ENCODE measurements around the gene NIPAL3. TPM values are rescaled to one million over a fixed set of nuclear protein-coding genes. Genes with fewer than 3 reads are reported as not detected.

NIPAL3 gene
- 19.3 to 21.3 TPM (median 20.6 TPM) in 3 replicates for total RNA-seq

- H3K27ac Mint-ChIP-seq: peak within 1 kb of the TSS; percentile 80
- peaks cover 3% of the 10 kb centered on the region for H3K36me3 Mint-ChIP-seq
- H3K4me3 Mint-ChIP-seq: peak within 1 kb of the TSS; percentile 83
- no peaks in the 10 kb centered on the region for H3K27me3 Mint-ChIP-seq (ENCODE audit: low read depth)
- no peaks in the 10 kb centered on the region for H3K9me3 Mint-ChIP-seq
- DNase-seq (ENCODE audit: low spot score in 2 of 2, unreplicated experiment in 2 of 2): peak; percentile 96 to 97
- peaks cover 43% of the 10 kb centered on the region for H3K4me1 Mint-ChIP-seq
- TF ChIP-seq CTCF (IDR thresholded peaks at IDR 0.05; ENCODE audit: unreplicated experiment): peak; percentile 91
Measured at GRCh38 chr1:24415334-24415909, at the start of gene NIPAL3. Gene NIPAL3, plus strand, starts transcription at chr1:24415802. Its CDS starts 3,746 bp downstream, at chr1:24419548.

DNA sequence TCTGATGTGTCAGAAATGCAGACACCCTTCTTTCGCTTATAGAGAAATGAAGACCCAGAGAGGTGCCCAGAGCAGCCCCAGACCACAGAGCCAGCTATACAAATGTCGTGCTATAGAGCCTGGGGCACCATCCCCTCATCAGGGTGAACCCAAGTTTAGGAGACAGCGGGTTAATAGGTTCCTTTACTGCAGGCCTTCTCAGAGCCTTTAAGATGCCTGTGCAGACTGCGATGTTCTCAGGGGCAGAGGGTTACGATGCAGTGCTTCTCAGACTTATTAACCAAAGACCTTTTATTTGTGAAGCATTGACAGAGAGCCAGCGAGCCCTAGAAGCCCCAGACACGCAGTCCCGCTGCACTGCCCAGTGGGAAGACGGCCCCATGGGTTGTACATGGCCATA, 48.9 kb upstream of the NIPAL3 start:
- no peak for TF ChIP-seq CTCF (IDR thresholded peaks at IDR 0.05; ENCODE audit: unreplicated experiment)
- H3K4me3 Mint-ChIP-seq: no peak overlapping the region
- peaks cover 1% of the 10 kb centered on the region for H3K27me3 Mint-ChIP-seq (ENCODE audit: low read depth)
- H3K27ac Mint-ChIP-seq: no peak overlapping the region
- DNase-seq (ENCODE audit: low spot score in 2 of 2, unreplicated experiment in 2 of 2): no peak
- H3K9me3 Mint-ChIP-seq: no peaks in the 10 kb centered on the region
- H3K4me1 Mint-ChIP-seq: peaks cover 32% of the 10 kb centered on the region
- no peaks in the 10 kb centered on the region for H3K36me3 Mint-ChIP-seq

GRCh38 chr1:24369199-24369598, 46.4 kb upstream of the NIPAL3 start:
- DNase-seq (ENCODE audit: low spot score in 2 of 2, unreplicated experiment in 2 of 2): no peak
- TF ChIP-seq CTCF (IDR thresholded peaks at IDR 0.05; ENCODE audit: unreplicated experiment): no peak
- Mint-ChIP-seq H3K36me3 (no peaks in the 10 kb centered on the region), H3K27ac (no peak overlapping the region), H3K27me3 (ENCODE audit: low read depth) (peaks cover 1% of the 10 kb centered on the region), H3K4me3 (no peak overlapping the region), H3K9me3 (no peaks in the 10 kb centered on the region), H3K4me1 (peaks cover 31% of the 10 kb centered on the region)

DNA sequence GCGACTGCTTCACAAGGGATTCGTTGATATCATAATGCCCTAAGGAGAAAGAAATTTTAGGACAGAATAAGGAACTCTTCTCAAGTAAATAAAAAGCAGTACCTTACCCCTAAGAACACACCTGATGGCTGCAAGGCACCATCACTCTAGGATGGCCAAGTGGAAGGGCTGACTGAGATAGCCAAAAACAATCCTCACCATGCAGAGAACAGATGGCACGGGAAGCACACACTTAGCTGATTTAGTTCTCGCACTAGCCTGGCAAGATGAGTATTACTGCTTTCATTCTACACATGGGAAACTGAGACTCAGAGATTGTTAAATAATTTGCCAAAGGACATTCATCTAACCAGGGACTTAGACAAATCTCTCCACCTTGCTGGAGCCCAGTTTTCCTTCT, 45.8 kb upstream of the NIPAL3 start:
- no peak for DNase-seq (ENCODE audit: low spot score in 2 of 2, unreplicated experiment in 2 of 2)
- no peak overlapping the region for H3K27ac Mint-ChIP-seq
- no peaks in the 10 kb centered on the region for H3K9me3 Mint-ChIP-seq
- H3K27me3 Mint-ChIP-seq (ENCODE audit: low read depth): peaks cover 1% of the 10 kb centered on the region
- H3K36me3 Mint-ChIP-seq: no peaks in the 10 kb centered on the region
- no peak overlapping the region for H3K4me3 Mint-ChIP-seq
- H3K4me1 Mint-ChIP-seq: peaks cover 29% of the 10 kb centered on the region
- no peak for TF ChIP-seq CTCF (IDR thresholded peaks at IDR 0.05; ENCODE audit: unreplicated experiment)

- DNase-seq (ENCODE audit: low spot score in 2 of 2, unreplicated experiment in 2 of 2): no peak
- Mint-ChIP-seq H3K9me3 (no peaks in the 10 kb centered on the region), H3K27ac (no peak overlapping the region), H3K36me3 (no peaks in the 10 kb centered on the region), H3K27me3 (ENCODE audit: low read depth) (peaks cover 1% of the 10 kb centered on the region), H3K4me3 (no peak overlapping the region), H3K4me1 (peaks cover 22% of the 10 kb centered on the region)
- TF ChIP-seq CTCF (IDR thresholded peaks at IDR 0.05; ENCODE audit: unreplicated experiment): no peak
Measured at GRCh38 chr1:24373044-24373443, 42.6 kb upstream of the NIPAL3 start.

GRCh38 chr1:24373710-24374109, 41.9 kb upstream of the NIPAL3 start:
- no peak for DNase-seq (ENCODE audit: low spot score in 2 of 2, unreplicated experiment in 2 of 2)
- H3K27ac Mint-ChIP-seq: peak overlapping the region; percentile 85
- peaks cover 22% of the 10 kb centered on the region for H3K4me1 Mint-ChIP-seq
- no peaks in the 10 kb centered on the region for H3K9me3 Mint-ChIP-seq
- no peak for TF ChIP-seq CTCF (IDR thresholded peaks at IDR 0.05; ENCODE audit: unreplicated experiment)
- H3K4me3 Mint-ChIP-seq: no peak overlapping the region
- H3K27me3 Mint-ChIP-seq (ENCODE audit: low read depth): peaks cover 1% of the 10 kb centered on the region
- no peaks in the 10 kb centered on the region for H3K36me3 Mint-ChIP-seq

Measured in mesothelial cell of epicardium (in vitro differentiated cells).